ENCODE measurements around the gene TEX30.

The TEX30 gene

GRCh38 chr13:102773441-102774213 lies at the start of gene TEX30:
Gene TEX30, minus strand, starts transcription at chr13:102773786. Its CDS starts 3,760 bp downstream, at chr13:102770026.
- Mint-ChIP-seq H3K9me3 (no peaks in the 10 kb centered on the region), H3K4me1 (ENCODE audit: low read depth) (peaks cover 51% of the 10 kb centered on the region), H3K4me3 (peak within 1 kb of the TSS; percentile 90), H3K27ac (peak within 1 kb of the TSS; percentile 92), H3K36me3 (ENCODE audit: low read depth) (peaks cover 29% of the 10 kb centered on the region), H3K27me3 (no peaks in the 10 kb centered on the region)
- peak; percentile 92 for DNase-seq

- Mint-ChIP-seq H3K4me1 (ENCODE audit: low read depth) (peaks cover 11% of the 10 kb centered on the region), H3K27ac (no peak overlapping the region), H3K9me3 (no peaks in the 10 kb centered on the region), H3K27me3 (no peaks in the 10 kb centered on the region), H3K4me3 (no peak overlapping the region), H3K36me3 (ENCODE audit: low read depth) (peaks cover 50% of the 10 kb centered on the region)
- no peak for DNase-seq
Observed at GRCh38 chr13:102817907-102818306, 44.3 kb upstream of the TEX30 start.

DNA sequence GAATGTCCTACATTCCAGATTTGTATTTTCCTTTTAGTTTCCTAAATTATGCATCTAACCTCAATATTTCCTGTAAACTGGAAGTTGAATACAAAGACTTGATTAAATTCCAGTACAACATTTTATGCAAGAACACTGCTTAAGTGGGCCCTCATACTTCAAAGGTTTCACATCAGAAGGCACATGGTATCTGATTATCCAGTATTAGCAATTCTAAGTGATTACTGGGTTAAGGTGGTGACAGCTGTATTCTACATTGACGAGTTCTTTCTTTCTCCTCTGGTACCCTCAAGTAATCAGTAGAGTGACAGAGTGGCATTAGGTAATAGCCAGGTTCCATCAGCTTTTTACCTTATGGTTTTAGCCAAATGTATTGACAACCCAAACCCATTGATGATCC lies 43.7 kb upstream of the TEX30 start:
- H3K4me1 Mint-ChIP-seq (ENCODE audit: low read depth) = peaks cover 14% of the 10 kb centered on the region
- H3K27me3 Mint-ChIP-seq = no peaks in the 10 kb centered on the region
- peaks cover 44% of the 10 kb centered on the region for H3K36me3 Mint-ChIP-seq (ENCODE audit: low read depth)
- DNase-seq = no peak
- no peak overlapping the region for H3K27ac Mint-ChIP-seq
- H3K4me3 Mint-ChIP-seq = no peak overlapping the region
- no peaks in the 10 kb centered on the region for H3K9me3 Mint-ChIP-seq

GRCh38 chr13:102816708-102817107 lies 43.1 kb upstream of the TEX30 start:
- Mint-ChIP-seq H3K36me3 (ENCODE audit: low read depth) (peaks cover 44% of the 10 kb centered on the region), H3K4me1 (ENCODE audit: low read depth) (peaks cover 14% of the 10 kb centered on the region), H3K4me3 (no peak overlapping the region), H3K9me3 (no peaks in the 10 kb centered on the region), H3K27ac (no peak overlapping the region), H3K27me3 (no peaks in the 10 kb centered on the region)
- DNase-seq = no peak

DNA sequence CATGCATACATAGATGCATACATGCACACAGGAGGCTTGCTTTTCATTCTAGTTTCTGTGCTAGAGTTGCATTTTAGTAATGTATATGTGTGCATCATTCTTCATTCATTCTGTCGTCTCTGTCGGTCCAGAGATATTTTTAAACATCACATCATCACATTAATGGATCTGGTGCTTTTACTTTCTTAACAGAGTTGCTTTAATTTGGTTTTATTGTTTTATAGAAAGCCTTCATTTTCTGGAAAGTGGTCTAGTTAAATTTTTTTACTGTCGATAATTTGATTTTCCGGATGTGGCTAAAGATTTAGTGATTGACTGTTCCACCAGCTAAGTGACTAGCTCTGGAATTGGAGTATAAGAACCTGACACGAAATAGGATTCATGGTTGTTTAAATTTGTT lies 42.2 kb upstream of the TEX30 start:
- Mint-ChIP-seq H3K36me3 (ENCODE audit: low read depth) (peaks cover 48% of the 10 kb centered on the region), H3K27me3 (no peaks in the 10 kb centered on the region), H3K4me3 (no peak overlapping the region), H3K4me1 (ENCODE audit: low read depth) (peaks cover 14% of the 10 kb centered on the region), H3K9me3 (no peaks in the 10 kb centered on the region), H3K27ac (no peak overlapping the region)
- no peak for DNase-seq

DNA sequence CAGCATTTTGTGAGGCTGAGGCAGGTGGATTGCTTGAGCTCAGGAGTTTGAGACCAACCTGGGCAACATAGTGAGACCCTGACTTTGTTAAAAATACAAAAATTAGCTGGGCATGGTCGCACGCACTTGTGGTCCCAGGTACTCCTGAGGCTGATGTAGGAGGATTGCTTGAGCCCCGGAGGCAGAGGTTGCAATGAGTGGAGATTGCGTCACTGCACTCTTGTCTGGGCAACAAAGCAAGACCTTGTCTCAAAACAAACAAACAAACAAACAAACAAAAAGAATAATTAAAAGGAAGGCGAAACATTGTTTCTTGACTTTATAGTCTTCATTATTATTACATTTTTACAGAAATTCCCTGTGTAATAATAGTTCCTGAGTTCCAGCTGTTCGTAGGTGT lies 41.2 kb upstream of the TEX30 start:
- Mint-ChIP-seq H3K27me3 (no peaks in the 10 kb centered on the region), H3K36me3 (ENCODE audit: low read depth) (peaks cover 47% of the 10 kb centered on the region), H3K9me3 (no peaks in the 10 kb centered on the region), H3K4me3 (no peak overlapping the region), H3K27ac (no peak overlapping the region), H3K4me1 (ENCODE audit: low read depth) (peaks cover 17% of the 10 kb centered on the region)
- no peak for DNase-seq

DNA sequence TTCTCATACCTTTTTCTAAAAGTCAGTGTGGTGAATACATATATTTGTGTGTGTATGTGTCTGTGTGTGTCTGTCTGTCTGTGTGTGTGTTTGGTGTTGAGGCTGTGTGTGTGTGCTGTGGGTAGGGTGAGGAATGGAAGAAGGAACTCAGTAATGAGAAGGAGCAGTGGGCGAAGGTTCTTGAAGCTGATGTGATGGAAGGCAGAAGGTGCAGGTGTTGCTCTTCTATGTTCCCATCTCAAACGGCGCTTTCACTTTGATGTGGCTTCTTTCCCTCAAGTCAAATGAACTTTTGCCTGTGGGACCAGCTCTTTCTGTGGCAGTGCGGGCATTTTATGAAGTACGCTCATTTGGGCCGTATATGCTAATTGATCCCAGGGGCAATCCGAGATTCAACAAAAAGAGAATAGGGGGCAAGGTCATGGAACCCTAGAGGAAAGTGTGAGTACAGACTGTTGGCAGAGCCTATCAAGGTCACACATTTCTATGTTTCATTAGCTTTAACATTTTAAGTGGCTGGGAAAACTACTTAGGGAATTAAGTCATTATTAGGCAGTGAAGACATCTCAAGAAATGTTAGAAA lies 40.5 kb upstream of the TEX30 start:
- Mint-ChIP-seq H3K36me3 (ENCODE audit: low read depth) (peaks cover 45% of the 10 kb centered on the region), H3K4me3 (no peak overlapping the region), H3K4me1 (ENCODE audit: low read depth) (peaks cover 17% of the 10 kb centered on the region), H3K27ac (no peak overlapping the region), H3K9me3 (no peaks in the 10 kb centered on the region), H3K27me3 (no peaks in the 10 kb centered on the region)
- DNase-seq = no peak

GRCh38 chr13:102812611-102813287 lies 39.2 kb upstream of the TEX30 start:
- no peaks in the 10 kb centered on the region for H3K27me3 Mint-ChIP-seq
- H3K9me3 Mint-ChIP-seq = no peaks in the 10 kb centered on the region
- H3K4me3 Mint-ChIP-seq = no peak overlapping the region
- H3K4me1 Mint-ChIP-seq (ENCODE audit: low read depth) = peaks cover 19% of the 10 kb centered on the region
- H3K27ac Mint-ChIP-seq = no peak overlapping the region
- no peak for DNase-seq
- peaks cover 44% of the 10 kb centered on the region for H3K36me3 Mint-ChIP-seq (ENCODE audit: low read depth)

- no peak for DNase-seq
- Mint-ChIP-seq H3K4me1 (ENCODE audit: low read depth) (peaks cover 14% of the 10 kb centered on the region), H3K27me3 (no peaks in the 10 kb centered on the region), H3K4me3 (no peak overlapping the region), H3K9me3 (no peaks in the 10 kb centered on the region), H3K36me3 (ENCODE audit: low read depth) (peaks cover 43% of the 10 kb centered on the region), H3K27ac (no peak overlapping the region)
Observed at GRCh38 chr13:102807699-102808098, 34.1 kb upstream of the TEX30 start.

DNA sequence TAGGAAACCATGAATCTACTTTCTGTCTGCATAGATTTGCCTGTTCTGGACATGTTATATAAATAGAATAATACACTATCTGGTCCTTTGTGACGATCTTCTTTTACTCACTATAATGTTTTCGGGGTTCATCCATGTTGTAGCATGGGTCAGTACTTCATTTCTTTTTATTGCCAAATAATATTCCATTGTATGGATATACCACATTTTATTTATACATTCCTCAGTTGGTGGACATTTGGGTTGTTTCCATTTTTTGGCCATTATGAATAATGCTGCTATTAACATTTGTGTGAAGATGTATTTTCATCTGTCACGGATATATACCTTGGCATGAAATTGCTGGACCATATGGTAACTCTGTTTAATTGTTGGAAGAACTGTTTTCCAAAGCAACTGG lies 32.1 kb upstream of the TEX30 start:
- Mint-ChIP-seq H3K36me3 (ENCODE audit: low read depth) (peaks cover 27% of the 10 kb centered on the region), H3K27ac (no peak overlapping the region), H3K4me3 (no peak overlapping the region), H3K27me3 (no peaks in the 10 kb centered on the region), H3K9me3 (no peaks in the 10 kb centered on the region), H3K4me1 (ENCODE audit: low read depth) (peaks cover 24% of the 10 kb centered on the region)
- no peak for DNase-seq

DNA sequence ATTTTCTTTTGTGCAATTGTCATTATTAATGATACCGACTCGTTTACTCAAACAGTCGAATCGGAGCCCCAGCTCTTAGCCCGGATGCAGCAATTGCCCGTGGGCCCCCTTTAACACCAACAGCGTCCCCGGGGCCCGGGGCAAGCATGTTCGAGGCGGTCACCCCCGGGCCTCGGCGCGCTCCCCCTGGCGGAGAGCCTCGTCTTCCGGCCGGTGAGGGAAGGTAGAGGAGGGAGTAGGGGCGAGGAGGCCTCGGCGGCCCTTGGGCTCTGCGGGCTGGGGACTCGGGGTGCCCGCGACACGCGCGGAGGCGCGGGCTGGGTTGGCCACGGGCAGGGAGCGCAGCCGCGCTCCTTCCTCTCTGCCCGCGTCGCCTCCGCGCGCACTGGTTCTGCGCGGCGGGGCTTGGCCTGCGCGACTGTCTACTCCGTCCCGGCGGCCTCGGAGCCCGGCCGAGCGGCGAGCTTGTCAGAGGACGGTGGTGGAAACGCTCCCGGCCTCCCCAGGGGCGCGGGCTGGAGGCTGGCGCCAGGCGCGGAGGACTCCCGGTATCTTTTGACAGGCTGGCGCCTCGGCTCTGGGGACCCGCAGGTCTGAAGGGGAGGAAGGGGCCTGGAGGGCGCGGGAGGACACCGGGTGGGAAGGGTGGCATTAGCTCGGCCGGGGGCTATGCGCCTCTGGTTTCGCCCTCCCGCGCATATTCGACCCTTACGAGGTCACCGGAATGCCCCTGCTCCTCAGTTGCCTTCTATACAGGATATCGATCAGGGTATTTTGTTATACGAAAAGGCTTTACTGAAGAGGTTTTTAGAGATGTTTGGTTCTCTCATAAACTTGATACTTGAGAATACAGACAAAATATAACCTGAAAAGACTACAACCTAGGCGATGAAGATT lies 26.8 kb upstream of the TEX30 start:
- peak; percentile 90 for DNase-seq
- Mint-ChIP-seq H3K27me3 (peaks cover 28% of the 10 kb centered on the region), H3K4me3 (peak overlapping the region; percentile 88), H3K36me3 (ENCODE audit: low read depth) (peaks cover 17% of the 10 kb centered on the region), H3K9me3 (no peaks in the 10 kb centered on the region), H3K4me1 (ENCODE audit: low read depth) (peaks cover 32% of the 10 kb centered on the region), H3K27ac (peak overlapping the region; percentile 69)

DNA sequence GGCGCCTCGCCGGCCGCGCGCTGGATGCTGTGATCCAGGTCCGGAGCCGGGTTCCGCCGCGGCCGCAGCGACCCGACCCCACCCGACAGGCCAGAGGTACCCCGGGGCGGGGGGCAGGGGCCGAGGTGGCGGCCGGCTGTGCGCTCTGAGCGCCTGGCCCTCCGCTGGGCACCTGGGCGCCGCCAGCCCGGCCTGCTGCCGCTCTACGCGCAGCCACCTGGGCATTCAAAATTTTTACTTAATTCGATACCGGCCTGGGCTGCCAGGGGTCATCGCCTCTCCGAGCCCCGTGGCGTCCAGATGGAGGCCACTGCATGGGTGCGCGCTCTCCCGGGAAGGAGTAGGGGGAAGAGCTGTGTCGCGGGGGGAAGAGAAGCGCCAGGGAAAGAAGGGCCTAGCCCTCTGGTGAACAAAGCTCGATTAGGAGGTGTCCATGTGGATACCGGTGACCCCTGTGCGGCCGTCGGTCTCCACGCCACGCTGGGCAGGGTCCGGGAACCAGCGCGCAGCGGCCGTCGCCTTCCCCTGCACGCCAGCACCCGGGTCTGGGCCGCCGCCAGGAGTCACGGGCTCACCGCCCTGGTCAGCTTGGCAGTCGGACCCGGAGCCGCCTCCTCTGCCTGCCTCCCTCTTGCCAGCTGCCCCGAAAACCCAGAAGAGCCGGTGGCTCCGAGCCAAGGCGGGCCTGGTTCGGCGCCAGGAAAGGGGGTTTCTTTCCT lies 26.0 kb upstream of the TEX30 start:
- Mint-ChIP-seq H3K9me3 (no peaks in the 10 kb centered on the region), H3K27me3 (peaks cover 30% of the 10 kb centered on the region), H3K27ac (peak overlapping the region; percentile 69), H3K4me3 (peak overlapping the region; percentile 88), H3K4me1 (ENCODE audit: low read depth) (peaks cover 32% of the 10 kb centered on the region), H3K36me3 (ENCODE audit: low read depth) (peaks cover 17% of the 10 kb centered on the region)
- DNase-seq = no peak

DNA sequence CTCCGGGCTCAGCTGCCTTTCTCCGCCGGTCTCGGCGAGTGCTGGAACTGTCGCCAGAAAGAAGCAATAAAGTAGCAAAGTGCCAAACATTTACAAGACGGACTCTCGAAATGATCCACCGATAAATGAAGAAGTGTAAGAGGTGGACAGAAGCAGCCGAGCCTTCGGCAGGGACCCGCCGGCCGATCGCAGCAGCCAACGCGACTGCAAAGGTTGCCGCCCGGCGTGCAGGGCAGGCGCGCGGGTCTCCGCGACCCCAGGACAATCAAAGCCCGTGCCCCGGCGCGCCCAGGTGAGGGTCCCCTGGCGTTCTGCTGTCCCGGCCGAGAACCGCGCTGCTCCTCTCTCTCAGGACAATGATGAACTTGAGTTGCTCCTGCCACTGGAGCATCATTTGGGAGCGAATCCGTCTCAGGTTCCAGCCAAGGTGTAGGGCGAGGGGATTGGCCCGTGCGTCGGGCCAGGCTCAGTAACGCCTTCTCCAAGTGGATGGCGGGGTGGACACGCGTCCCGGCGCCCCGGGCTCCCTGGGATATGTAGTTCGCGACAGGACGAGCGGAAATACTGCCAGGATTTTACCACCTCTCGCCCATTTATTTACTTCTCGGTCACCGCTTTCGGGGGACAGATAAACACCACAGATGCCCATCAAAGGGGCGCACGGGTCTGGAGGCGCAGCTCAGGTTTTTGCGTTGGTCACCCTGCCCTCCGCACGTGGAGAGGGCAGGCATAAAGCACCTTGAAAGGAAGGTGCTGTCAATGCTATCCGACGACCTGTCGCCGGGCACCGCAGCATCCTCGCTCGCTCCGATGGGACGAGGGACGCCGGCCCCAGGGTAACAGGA lies 25.2 kb upstream of the TEX30 start, which contains the start of the genes BIVM and POGLUT2:
Gene BIVM (plus strand): TSS at position 539 of the 845 bp plus-strand sequence. CDS start 8,149 bp downstream, outside the sequence.
Gene POGLUT2 (minus strand): TSS at position 396 of the 845 bp plus-strand sequence. CDS start 306 bp downstream, at position 90.
- Mint-ChIP-seq H3K27me3 (peaks cover 30% of the 10 kb centered on the region), H3K4me3 (peak within 1 kb of the TSS; percentile 88)

More for the DNA sequence above, 25.2 kb upstream of the TEX30 start, which contains the start of the genes BIVM and POGLUT2:
- Mint-ChIP-seq H3K36me3 (ENCODE audit: low read depth) (peaks cover 16% of the 10 kb centered on the region), H3K4me1 (ENCODE audit: low read depth) (peaks cover 32% of the 10 kb centered on the region), H3K27ac (peak within 1 kb of the TSS; percentile 85), H3K9me3 (no peaks in the 10 kb centered on the region)
- peak; percentile 83 for DNase-seq
